Measurements from ENCODE around the gene TUBD1.
"Not testable (repeated sequence)": the region's sequence is repeated elsewhere in the genome, so short reads cannot be mapped to it uniquely, and the experiment has no call there.

Gene TUBD1

DNA sequence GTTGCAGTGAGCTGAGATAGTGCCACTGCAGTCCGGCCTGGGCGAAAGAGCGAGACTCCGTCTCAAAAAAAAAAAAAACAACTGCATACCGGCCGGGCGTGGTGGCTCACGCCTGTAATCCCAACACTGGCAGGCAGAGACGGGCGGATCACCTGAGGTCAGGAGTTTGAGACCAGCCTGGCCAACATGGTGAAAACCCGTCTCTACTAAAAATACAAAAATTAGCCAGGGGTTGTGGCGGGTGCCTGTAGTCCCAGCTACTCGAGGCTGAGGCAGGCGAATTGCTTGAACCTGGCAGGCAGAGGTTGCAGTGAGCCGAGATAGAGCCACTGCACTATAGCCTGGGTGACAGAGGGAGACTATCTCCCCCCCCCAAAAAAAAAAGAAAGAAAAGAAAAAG is 42.4 kb downstream of the TUBD1 start:
- in situ Hi-C loops (cut with MboI; ENCODE audit: low pct_unique_long_range_greater_than_20kb, low sequenced_read_pairs); DNase-seq: not testable (repeated sequence)

DNA sequence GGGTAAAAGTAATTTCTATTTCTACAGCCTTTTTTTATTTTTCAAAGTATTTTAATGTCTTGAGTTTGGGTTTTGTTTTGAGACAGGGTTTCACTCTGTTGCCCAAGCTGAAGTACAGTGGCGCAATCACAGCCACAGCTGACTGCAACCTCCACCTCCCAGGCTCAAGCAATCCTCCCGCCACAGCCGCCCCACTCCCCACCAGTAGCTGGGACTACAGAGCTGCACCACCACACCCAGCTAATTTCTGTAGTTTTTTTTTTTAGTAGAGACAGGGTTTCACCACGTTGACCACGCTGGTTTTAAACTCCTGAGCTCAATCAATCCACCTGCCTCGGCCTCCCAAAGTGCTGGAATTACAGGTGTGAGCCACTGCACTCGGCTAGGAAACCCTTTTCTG is 44.0 kb downstream of the TUBD1 start:
- in situ Hi-C loops (cut with MboI; ENCODE audit: low pct_unique_long_range_greater_than_20kb, low sequenced_read_pairs), result no loop called here
- peak; percentile 66 for DNase-seq

DNA sequence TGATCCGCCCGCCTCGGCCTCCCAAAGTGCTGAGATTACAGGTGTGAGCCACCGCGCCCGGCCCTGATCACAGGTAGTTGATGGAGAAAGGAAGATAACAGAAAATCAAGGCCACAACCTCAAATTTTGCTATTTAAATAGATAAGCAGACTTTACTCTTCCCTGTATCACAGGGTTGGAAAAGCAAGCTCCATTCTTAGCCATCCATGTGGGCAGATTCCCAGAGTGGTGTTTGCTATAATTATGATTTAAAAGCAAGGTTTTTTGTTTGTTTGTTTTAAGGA is 44.4 kb downstream of the TUBD1 start:
- DNase-seq, result no peak
- in situ Hi-C loops (cut with MboI; ENCODE audit: low pct_unique_long_range_greater_than_20kb, low sequenced_read_pairs), result no loop called here

DNA sequence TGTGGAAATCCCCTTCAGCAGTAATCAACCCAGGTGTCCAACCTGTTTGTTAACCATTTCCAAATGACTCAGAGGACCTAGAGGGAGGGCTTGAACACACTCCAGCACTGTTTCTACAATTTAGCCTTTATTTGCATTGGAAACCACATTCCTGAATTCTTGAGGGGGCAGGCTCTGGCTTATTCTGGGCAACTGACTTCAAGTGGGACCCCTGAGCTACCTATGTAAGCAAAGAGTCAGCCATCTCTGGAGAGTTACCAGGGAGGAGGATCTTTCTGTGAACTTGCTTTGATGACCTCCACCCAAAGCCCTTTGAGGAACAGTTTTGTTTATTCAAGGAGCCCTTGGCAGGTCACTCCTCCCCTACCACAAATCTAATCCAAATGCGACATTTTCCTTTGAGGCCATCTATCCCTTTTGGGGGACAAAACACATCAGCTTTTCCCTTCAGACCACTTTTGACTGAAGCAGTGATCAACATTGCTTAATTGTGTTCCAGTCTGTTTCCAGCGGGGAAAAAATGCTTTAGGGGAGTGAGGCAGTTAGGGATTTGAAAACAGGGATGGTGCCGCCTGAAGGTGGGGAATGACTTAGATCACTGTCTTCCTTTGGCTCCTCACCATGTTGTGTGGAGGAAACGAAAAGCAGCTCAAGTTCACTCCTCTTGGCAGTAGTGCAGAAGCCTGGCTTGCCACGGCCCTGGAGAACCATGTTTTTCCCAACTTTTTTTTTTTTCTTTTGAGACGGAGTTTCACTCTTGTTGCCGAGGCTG is 46.2 kb downstream of the TUBD1 start:
- in situ Hi-C loops (cut with MboI; ENCODE audit: low pct_unique_long_range_greater_than_20kb, low sequenced_read_pairs), result no loop called here
- no peak for DNase-seq

DNA sequence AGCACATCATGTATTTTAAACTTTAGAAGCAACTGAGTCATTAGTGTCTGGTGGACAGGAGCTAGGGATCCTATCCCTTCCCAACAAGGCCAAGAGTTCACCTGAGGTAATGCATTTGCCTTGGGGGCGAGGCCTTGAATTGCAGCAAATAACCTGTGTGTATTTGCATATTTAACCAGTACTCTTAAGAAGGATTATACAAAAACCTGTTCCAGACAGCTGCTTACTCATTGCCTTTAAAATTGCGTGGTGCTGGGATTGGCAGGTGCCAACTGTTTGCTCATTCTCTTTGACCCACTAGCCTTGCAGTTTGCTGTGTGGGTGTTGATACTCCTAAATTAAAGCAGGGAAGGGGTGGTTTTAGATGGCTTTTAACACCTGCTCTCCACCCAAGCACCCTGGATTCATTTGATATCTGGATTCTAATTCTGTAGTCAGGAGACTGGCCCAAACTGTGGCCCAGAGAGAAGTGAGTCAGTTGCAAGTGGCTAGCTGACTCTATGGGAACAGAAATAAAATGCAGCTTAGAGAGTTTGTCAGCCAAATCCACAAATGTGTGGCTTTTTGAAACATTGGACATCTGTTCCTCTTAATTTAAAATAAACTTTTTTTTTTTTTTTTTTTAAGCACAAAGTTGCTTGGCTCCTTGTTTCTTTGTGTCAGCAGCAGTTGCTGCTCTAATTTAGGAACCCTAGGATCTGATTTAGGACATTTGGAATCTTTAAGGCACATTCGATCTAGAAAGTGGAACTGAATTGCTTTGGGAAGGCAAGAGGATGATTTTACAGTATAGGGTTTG is 46.9 kb downstream of the TUBD1 start:
- DNase-seq, result no peak
- in situ Hi-C loops (cut with MboI; ENCODE audit: low pct_unique_long_range_greater_than_20kb, low sequenced_read_pairs), result no loop called here

DNA sequence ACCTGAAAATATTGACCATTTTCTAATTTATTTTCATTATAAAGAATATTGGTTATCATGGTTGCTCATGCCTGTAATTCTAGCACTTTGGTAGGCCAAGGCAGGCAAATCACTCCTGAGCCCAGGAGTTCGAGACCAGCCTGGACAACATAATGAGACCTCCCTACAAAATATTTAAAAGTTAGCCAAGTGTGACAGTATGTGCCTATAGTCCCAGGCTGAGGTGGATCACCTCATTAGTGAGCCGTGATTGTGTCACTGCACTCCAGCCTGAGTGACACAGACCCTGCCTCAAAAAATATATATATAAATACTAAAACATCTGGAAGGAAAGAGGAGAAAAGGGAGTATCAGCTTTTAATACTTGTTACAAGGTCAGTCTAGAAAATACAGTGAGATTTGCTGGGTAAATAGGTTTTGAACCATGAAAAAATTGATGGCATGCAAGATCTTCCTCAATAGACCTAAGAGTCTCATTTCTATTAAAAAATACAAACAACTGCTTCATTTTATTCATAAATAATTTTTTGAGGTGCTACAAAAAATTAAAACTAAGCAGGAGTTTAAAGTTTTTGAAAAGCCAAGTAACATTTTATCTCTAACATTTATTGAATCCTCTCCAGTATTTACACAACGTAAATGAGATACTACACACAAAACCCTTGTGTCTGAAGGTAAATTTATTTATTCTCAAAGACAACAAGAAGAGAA is 47.7 kb downstream of the TUBD1 start:
- in situ Hi-C loops (cut with MboI; ENCODE audit: low pct_unique_long_range_greater_than_20kb, low sequenced_read_pairs), result no loop called here
- no peak for DNase-seq

DNA sequence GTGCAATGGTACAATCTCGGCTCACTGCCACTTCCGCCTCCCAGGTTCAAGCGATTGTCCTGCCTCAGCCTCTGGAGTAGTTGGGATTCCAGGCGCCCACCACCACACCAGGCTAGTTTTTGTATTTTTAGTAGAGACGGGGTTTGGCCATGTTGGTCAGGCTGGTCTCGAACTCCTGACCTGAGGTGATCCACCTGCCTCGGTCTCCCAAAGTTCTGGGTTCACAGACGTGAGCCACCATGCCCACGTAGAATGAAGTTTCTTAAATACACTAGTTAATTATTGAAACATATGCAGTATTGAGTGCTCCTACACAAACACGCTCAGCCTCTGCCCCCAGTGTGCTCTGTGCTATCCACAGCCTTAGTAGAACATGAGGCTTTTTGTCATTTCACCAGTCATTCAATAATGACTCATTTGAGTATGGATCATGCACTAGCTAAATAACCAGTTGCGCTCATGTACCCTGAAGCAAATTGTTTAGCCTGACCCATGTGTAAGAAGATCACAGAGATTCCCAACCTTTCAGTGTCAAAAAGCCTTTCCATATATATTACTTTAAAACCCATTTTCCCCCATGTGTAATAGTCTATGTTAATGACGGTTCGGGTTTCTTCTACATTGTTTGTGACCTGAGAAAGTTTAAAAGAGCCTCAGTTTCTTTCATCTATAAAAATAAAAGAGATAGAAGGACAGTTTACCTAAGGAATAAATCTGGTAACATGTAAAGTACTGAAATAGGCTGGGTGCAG is 49.7 kb downstream of the TUBD1 start:
- peak; percentile 29 for DNase-seq
- in situ Hi-C loops (cut with MboI; ENCODE audit: low pct_unique_long_range_greater_than_20kb, low sequenced_read_pairs), result no loop called here

DNA sequence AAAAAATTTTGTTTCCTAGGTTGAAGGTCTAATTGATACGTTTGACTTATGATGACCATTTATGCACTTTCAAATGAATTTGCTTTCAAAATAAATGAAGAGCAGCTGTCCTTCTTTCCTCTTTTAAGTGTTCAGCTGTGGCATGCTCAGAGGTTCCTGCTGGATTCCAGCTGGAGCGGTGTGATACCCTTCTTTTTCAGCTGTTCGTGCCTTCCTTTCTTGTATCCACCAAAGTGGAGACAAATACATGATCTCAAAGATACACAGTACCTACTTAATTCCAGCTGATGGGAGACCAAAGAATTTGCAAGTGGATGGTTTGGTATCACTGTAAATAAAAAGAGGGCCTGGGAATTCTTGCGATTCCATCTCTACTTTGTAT is 50.9 kb downstream of the TUBD1 start:
- in situ Hi-C loops (cut with MboI; ENCODE audit: low pct_unique_long_range_greater_than_20kb, low sequenced_read_pairs), result not testable (repeated sequence)

DNA sequence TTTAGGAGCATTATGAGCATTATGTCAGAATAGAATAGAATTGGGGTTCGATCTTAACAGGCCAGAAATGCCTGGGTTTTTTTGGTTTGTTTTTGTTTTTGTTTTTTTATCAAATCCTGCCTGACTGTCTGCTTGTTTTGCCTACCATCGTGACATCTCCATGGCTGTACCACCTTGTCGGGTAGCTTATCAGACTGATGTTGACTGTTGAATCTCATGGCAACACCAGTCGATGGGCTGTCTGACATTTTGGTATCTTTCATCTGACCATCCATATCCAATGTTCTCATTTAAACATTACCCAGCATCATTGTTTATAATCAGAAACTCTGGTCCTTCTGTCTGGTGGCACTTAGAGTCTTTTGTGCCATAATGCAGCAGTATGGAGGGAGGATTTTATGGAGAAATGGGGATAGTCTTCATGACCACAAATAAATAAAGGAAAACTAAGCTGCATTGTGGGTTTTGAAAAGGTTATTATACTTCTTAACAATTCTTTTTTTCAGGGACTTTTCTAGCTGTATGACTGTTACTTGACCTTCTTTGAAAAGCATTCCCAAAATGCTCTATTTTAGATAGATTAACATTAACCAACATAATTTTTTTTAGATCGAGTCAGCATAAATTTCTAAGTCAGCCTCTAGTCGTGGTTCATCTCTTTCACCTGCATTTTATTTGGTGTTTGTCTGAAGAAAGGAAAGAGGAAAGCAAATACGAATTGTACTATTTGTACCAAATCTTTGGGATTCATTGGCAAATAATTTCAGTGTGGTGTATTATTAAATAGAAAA is 51.5 kb downstream of the TUBD1 start:
- DNase-seq; in situ Hi-C loops (cut with MboI; ENCODE audit: low pct_unique_long_range_greater_than_20kb, low sequenced_read_pairs): not testable (repeated sequence)

More for the DNA sequence above, 50.9 kb downstream of the TUBD1 start:
- not testable (repeated sequence) for DNase-seq

DNA sequence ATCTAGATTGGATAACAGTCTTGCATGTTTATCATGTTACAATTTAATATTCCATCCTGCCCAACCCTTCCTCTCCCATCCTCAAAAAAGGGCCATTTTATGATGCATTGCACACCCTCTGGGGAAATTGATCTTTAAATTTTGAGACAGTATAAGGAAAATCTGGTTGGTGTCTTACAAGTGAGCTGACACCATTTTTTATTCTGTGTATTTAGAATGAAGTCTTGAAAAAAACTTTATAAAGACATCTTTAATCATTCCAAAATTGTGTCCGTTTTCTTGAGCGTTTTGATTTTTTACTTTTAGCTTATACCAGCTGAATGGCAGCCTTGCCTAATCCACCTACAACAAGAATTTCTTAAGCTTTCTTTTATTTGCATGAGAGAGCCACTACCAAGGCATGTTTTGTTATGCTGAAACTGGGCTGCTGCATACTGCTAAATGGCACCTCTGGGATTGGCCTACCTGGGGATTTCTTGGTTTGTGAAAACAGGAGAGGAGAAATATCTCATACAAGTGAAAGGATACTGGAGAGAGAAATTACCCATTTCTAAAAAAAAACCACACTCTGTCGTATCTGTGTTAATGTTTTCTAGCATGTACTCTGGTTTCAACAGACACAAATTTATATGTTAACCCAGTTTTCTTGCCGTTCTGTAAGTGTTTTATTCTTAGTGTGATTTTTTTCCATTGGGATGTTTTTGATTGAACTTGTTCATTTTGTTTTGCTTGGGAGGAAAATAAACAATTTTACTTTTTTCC is 52.2 kb downstream of the TUBD1 start:
- in situ Hi-C loops (cut with MboI; ENCODE audit: low pct_unique_long_range_greater_than_20kb, low sequenced_read_pairs), result no loop called here
- DNase-seq, result no peak

DNA sequence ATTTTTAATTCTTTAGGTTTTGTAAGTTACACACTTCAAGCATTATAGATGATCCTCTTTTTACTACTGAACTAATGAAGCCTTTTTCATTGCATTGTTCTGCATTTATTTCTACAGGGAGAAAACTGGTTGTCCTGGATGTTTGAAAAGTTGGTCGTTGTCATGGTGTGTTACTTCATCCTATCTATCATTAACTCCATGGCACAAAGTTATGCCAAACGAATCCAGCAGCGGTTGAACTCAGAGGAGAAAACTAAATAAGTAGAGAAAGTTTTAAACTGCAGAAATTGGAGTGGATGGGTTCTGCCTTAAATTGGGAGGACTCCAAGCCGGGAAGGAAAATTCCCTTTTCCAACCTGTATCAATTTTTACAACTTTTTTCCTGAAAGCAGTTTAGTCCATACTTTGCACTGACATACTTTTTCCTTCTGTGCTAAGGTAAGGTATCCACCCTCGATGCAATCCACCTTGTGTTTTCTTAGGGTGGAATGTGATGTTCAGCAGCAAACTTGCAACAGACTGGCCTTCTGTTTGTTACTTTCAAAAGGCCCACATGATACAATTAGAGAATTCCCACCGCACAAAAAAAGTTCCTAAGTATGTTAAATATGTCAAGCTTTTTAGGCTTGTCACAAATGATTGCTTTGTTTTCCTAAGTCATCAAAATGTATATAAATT is 53.0 kb downstream of the TUBD1 start:
- no peak for DNase-seq
- in situ Hi-C loops (cut with MboI; ENCODE audit: low pct_unique_long_range_greater_than_20kb, low sequenced_read_pairs), result no loop called here

DNA sequence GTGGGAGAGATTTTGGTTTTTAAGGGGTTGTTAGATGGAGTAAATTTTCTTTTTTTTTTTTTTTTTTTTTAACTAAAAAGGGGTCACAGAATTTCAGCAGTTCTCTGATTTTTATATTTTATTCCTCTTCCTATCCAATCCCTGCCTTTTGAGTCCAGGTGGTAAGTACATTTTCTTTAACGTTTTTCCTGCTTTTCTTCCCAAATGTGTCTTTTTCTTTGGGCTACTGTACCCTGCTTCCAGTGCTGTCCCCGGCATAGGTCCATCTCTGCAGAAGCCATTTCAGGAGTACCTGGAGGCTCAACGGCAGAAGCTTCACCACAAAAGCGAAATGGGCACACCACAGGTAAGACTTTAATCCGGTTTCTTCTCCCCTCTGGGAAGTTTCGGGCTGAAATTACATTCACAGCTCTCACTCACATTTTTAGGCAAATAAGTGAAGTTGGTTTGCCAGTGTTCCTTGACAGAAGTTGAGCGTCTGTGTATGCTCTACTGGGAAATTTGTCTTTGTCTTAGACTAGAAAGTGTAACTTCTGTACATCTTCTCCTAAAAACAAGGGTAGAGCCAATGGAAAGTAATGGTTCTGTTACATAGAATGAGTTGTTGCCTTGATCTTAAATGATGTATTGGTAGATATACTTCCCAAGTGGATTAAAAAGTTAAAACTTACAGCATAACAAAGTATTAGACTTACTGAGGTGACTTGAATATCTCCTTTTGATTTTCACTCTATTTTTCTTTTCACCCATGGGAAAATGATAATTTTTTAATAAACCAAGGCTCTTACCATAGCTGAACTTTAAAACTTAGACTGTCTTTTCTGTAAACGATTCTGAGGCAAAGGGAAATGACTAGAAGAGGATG is 54.5 kb downstream of the TUBD1 start:
- in situ Hi-C loops (cut with MboI; ENCODE audit: low pct_unique_long_range_greater_than_20kb, low sequenced_read_pairs), result no loop called here
- DNase-seq, result no peak

DNA sequence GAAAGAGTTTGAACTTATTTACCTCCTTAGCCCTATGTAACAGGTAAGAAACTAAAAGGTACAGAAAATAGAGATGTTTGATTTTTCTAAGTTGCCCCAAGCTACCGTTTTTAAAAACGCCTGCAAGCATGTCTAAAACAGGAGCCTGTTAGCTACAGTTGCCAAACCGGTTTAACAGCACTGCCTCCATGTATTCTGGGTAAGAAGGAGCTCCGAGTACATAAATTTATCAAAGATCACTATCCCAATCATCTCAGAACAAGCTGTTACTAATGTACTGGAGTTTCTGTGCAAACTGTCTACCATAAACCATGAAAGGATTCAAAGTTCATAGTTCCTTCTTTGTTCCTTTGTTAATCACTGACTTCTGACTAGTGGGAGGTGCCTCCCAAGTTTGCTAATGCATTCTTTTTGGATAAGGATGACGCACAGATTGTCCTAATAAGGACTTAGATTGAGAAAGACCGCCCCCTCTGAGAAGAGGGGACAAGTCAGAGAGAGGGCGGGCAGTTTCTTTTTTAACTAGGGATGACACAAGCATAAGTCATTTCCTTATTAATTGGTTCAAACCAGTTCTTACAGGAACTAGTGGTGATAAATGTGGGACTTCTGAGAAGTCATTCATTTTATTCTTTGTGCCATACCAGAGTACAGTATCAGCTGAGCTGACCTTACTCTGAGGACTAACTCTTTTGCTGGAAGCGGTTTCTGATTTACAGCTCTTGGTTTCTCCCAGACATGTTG is 55.3 kb downstream of the TUBD1 start:
- in situ Hi-C loops (cut with MboI; ENCODE audit: low pct_unique_long_range_greater_than_20kb, low sequenced_read_pairs), result no loop called here
- DNase-seq, result peak; percentile 99

DNA sequence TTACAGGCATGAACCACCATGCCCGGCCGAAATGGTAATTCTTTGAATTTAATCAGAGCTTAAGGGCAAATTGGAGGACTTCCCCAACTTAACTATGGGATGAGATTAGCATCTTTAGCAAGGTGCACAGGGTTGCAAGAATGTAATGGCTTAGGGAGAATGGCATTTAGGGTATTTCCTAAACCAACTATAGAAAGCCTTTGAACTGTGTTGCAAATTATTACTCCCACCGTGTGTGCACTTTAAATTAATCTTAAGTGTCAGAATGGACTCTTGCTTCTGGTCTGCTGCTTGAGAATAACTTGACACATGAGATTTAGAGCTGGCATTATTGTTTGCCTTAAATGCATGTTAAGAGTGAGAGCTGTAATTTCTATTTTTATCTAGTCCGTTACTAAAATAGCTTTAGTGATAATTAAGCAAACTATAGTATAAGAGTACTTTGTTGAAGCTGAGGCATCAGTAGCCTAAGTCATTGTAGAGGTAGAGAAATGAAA is 59.8 kb downstream of the TUBD1 start:
- DNase-seq, result no peak
- in situ Hi-C loops (cut with MboI; ENCODE audit: low pct_unique_long_range_greater_than_20kb, low sequenced_read_pairs), result no loop called here

DNA sequence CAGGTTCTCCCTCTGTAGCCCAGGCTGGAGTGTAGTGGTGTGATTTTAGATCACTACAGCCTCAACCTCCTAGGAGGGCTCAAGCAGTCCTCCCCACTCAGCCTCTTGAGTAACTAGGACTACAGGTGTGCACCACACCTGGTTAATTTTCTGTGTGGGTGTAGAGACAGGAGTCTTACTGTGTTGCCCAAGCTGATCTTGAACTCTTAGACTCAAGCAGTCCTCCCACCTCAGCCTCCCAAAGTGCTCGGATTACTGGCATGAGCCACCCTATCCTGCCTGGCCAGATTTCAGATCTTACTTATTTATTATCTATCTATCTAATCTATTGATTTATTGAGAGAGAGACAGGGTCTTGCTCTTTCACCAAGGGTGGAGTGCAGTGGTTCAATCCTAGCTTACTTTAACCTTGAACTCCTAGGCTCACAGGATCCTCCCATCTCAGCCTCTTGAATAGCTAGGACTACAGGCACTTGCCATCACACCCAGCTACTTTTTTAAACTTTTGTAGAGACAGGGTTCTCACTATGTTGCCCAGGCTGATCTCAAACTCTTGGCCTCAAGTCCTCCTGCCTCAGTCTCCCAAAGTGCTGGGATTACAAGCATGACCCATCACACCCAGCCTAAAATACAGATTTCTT is 61.8 kb downstream of the TUBD1 start:
- DNase-seq, result no peak
- in situ Hi-C loops (cut with MboI; ENCODE audit: low pct_unique_long_range_greater_than_20kb, low sequenced_read_pairs), result no loop called here

Measured in KBM-7 (cell line).